Measurements from ENCODE around the gene FAM110A. TPM values are rescaled to one million over a fixed set of nuclear protein-coding genes. Genes with fewer than 3 reads are reported as not detected.
"Not testable (repeated sequence)": the region's sequence is repeated elsewhere in the genome, so short reads cannot be mapped to it uniquely, and the experiment has no call there.

Gene FAM110A
- total and polyA plus RNA-seq, 2 donors (not counting 1 experiment from before 2014, with no cell fraction given) = 15.6 to 18.4 TPM

DNA sequence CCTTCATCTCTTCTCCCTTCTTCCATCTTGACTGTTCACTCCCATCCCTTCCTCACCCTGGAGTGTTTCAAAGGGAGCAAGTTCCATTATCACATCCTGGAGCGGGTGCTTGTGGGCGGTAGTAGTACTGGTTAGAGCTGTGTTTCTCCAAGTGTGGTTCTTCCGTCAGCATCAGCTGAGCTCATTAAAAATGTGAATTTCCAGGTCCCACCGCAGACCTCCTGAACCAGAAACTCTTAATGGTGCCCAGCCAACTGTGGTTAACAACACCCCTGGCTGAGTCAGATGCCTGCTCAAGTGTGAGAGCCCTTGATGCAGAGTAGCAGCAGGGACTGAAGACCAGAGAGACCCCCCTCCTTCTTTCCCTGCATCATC, 58.2 kb downstream of the FAM110A start:
- Mint-ChIP-seq H3K4me1 (peaks cover 29% of the 10 kb centered on the region), H3K27me3 (peaks cover 45% of the 10 kb centered on the region), H3K27ac (peak overlapping the region; percentile 51), H3K4me3 (peak overlapping the region; percentile 40), H3K9me3 (ENCODE audit: insufficient read depth) (peaks cover under 1% of the 10 kb centered on the region)
- DNase-seq (peak; percentile 58), ATAC-seq (ENCODE audit: low read depth) (peak; percentile 66)
- intact Hi-C loops (cut with micrococcal nuclease) = no loop called here
- H2AFZ ChIP-seq (ENCODE audit: insufficient read depth, low read depth, low read length, poor library complexity, severe bottlenecking) = no peak overlapping the region
- H3K4me2 ChIP-seq (replicated peaks; ENCODE audit: low read depth, low read length, poor library complexity, severe bottlenecking) = peak overlapping the region; percentile 2
- no peak overlapping the region for H3K9ac ChIP-seq (ENCODE audit: low read length)
- peaks cover 0 to 8% (median 2%) of the 10 kb centered on the region in 4 experiments for H3K27me3 ChIP-seq (replicated peaks in 1 of 4; ENCODE audit: control extremely low read depth in 1 of 4, control insufficient read depth in 3 of 4, insufficient read depth in 4 of 4, low read length in 3 of 4)
- no peak overlapping the region for H3K4me3 ChIP-seq (ENCODE audit: control extremely low read depth in 1 of 5, extremely low read depth in 1 of 5, insufficient read depth in 1 of 5, low read depth in 2 of 5, low read length in 4 of 5)
- WGBS (ENCODE audit: insufficient coverage) = 5% methylated on average over 2 of the region's 4 CpGs
- POLR2A ChIA-PET = interaction anchor here (0.8 kb wide), 1 partner anchor 14 kb away, joined by 3 read pairs; no protein-coding TSS in a partner anchor
- H3K27ac ChIP-seq (ENCODE audit: low read length in 2 of 2) = no peak overlapping the region
- no peaks in the 10 kb centered on the region for H4K20me1 ChIP-seq (ENCODE audit: control insufficient read depth, insufficient read depth, low read length, poor library complexity, severe bottlenecking)
- CTCF ChIA-PET = interaction anchor here (0.8 kb wide), 1 partner anchor 76 kb away, joined by 4 read pairs; no protein-coding TSS in a partner anchor
- no peaks in the 10 kb centered on the region for H3K9me3 ChIP-seq (ENCODE audit: control extremely low read depth in 1 of 3, control insufficient read depth in 2 of 3, insufficient read depth in 1 of 3, low read length in 2 of 3)
- H3K36me3 ChIP-seq (replicated peaks in 1 of 2; ENCODE audit: control extremely low read depth in 1 of 2, control insufficient read depth in 1 of 2, extremely low read depth in 1 of 2, insufficient read depth in 2 of 2, low read length in 1 of 2) = no peaks in the 10 kb centered on the region
- H3K79me2 ChIP-seq (ENCODE audit: control insufficient read depth, insufficient read depth, low read length) = no peaks in the 10 kb centered on the region
- TF ChIP-seq EZH2 (IDR thresholded peaks at IDR 0.05; ENCODE audit: borderline replicate concordance, insufficient read depth, low read depth, low read length, poor library complexity, severe bottlenecking) = no peak
- TF ChIP-seq, protein P1, sequence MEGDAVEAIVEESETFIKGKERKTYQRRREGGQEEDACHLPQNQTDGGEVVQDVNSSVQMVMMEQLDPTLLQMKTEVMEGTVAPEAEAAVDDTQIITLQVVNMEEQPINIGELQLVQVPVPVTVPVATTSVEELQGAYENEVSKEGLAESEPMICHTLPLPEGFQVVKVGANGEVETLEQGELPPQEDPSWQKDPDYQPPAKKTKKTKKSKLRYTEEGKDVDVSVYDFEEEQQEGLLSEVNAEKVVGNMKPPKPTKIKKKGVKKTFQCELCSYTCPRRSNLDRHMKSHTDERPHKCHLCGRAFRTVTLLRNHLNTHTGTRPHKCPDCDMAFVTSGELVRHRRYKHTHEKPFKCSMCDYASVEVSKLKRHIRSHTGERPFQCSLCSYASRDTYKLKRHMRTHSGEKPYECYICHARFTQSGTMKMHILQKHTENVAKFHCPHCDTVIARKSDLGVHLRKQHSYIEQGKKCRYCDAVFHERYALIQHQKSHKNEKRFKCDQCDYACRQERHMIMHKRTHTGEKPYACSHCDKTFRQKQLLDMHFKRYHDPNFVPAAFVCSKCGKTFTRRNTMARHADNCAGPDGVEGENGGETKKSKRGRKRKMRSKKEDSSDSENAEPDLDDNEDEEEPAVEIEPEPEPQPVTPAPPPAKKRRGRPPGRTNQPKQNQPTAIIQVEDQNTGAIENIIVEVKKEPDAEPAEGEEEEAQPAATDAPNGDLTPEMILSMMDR (IDR thresholded peaks at IDR 0.05) = no peak
- H3K4me1 ChIP-seq (ENCODE audit: control insufficient read depth in 2 of 2, insufficient read depth in 2 of 2, low read length in 2 of 2) = peaks cover 9 to 29% of the 10 kb centered on the region in 2 donors

DNA sequence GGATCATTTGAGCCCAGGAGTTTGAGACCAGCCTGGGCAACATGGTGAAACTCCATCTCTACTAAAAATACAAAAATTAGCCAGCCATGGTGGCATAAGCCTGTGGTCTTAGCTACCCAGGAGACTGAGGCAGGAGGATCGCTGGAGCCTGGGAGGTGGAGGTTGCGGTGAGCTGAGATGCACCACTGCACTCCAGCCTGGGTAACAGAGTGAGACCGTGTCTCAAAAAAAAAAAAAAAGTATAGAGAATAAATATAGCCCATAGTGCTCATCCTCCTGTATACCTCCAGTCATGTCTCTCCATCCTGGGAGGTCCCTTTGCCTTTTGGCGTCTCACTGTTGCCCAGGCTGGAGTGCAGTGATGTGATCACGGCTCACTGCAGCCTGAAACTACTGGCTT, 58.9 kb downstream of the FAM110A start:
- intact Hi-C loops (cut with micrococcal nuclease); H3K4me2 ChIP-seq (replicated peaks; ENCODE audit: low read depth, low read length, poor library complexity, severe bottlenecking); H2AFZ ChIP-seq (ENCODE audit: insufficient read depth, low read depth, low read length, poor library complexity, severe bottlenecking); CTCF ChIA-PET; H3K27ac ChIP-seq (ENCODE audit: low read length in 2 of 2); H3K9me3 ChIP-seq (ENCODE audit: control extremely low read depth in 1 of 3, control insufficient read depth in 2 of 3, insufficient read depth in 1 of 3, low read length in 2 of 3); H3K9ac ChIP-seq (ENCODE audit: low read length); H3K27ac Mint-ChIP-seq; H3K4me3 Mint-ChIP-seq; H3K79me2 ChIP-seq (ENCODE audit: control insufficient read depth, insufficient read depth, low read length); H3K36me3 ChIP-seq (replicated peaks in 1 of 2; ENCODE audit: control extremely low read depth in 1 of 2, control insufficient read depth in 1 of 2, extremely low read depth in 1 of 2, insufficient read depth in 2 of 2, low read length in 1 of 2); DNase-seq; H3K4me3 ChIP-seq (ENCODE audit: control extremely low read depth in 1 of 5, extremely low read depth in 1 of 5, insufficient read depth in 1 of 5, low read depth in 2 of 5, low read length in 4 of 5); H3K27me3 ChIP-seq (replicated peaks in 1 of 4; ENCODE audit: control extremely low read depth in 1 of 4, control insufficient read depth in 3 of 4, insufficient read depth in 4 of 4, low read length in 3 of 4); H4K20me1 ChIP-seq (ENCODE audit: control insufficient read depth, insufficient read depth, low read length, poor library complexity, severe bottlenecking); H3K9me3 Mint-ChIP-seq (ENCODE audit: insufficient read depth): not testable (repeated sequence)
- peaks cover 29% of the 10 kb centered on the region for H3K4me1 Mint-ChIP-seq
- 58% methylated on average over 2 of the region's 5 CpGs for WGBS (ENCODE audit: insufficient coverage)
- peak; percentile 31 for ATAC-seq (ENCODE audit: low read depth)
- peaks cover 9 to 29% of the 10 kb centered on the region in 2 donors for H3K4me1 ChIP-seq (ENCODE audit: control insufficient read depth in 2 of 2, insufficient read depth in 2 of 2, low read length in 2 of 2)
- POLR2A ChIA-PET = interaction anchor here (0.8 kb wide), 1 partner anchor 13 kb away, joined by 3 read pairs; no protein-coding TSS in a partner anchor
- peaks cover 52% of the 10 kb centered on the region for H3K27me3 Mint-ChIP-seq

Other genes starting within 250 kb of the FAM110A start
- gene TCF15, start 223.4 kb upstream of the FAM110A start, total RNA-seq = not detected in 2 replicates
- gene TCF15, start 223.4 kb upstream of the FAM110A start, polyA plus RNA-seq = not detected in 2 replicates
- 3.7 and 4.5 TPM in 2 replicates for gene SRXN1, start 180.5 kb upstream of the FAM110A start, total RNA-seq
- 0.62 and 1.3 TPM in 2 replicates for gene SRXN1, start 180.5 kb upstream of the FAM110A start, polyA plus RNA-seq
- not detected in 2 replicates for gene SCRT2, start 157.9 kb upstream of the FAM110A start, total RNA-seq
- not detected in 2 replicates for gene SCRT2, start 157.9 kb upstream of the FAM110A start, polyA plus RNA-seq
- gene SLC52A3, start 65.2 kb upstream of the FAM110A start, total RNA-seq = not detected in 2 replicates
- not detected in 2 replicates for gene SLC52A3, start 65.2 kb upstream of the FAM110A start, polyA plus RNA-seq
- gene ANGPT4, start 82.6 kb downstream of the FAM110A start, total RNA-seq = not detected in 2 replicates
- gene ANGPT4, start 82.6 kb downstream of the FAM110A start, polyA plus RNA-seq = not detected in 2 replicates
- 0.17 and 0.37 TPM in 2 replicates for gene RSPO4, start 168.6 kb downstream of the FAM110A start, total RNA-seq
- 0.04 and 0.07 TPM in 2 replicates for gene RSPO4, start 168.6 kb downstream of the FAM110A start, polyA plus RNA-seq

All from B cell (primary cell).